Measurements from ENCODE around the gene GSAP.

GRCh38 chr7:77313085-77313484 is 103.1 kb downstream of the GSAP start:
- TF ChIP-seq EZH2 (IDR thresholded peaks at IDR 0.05; ENCODE audit: borderline replicate concordance, insufficient read depth, low read length, poor library complexity, severe bottlenecking) (no peak), CTCF (IDR thresholded peaks at IDR 0.05; ENCODE audit: poor library complexity, severe bottlenecking) (no peak), EP300 (conservative IDR thresholded peaks at IDR 0.05; ENCODE audit: poor library complexity, severe bottlenecking) (no peak), TAF1 (IDR thresholded peaks at IDR 0.05; ENCODE audit: low read depth) (no peak), POLR2AphosphoS5 (IDR thresholded peaks at IDR 0.05) (no peak), RAD21 (conservative IDR thresholded peaks at IDR 0.05) (no peak)
